OCI-LY7 (cell line): Measurements from ENCODE around the gene GLIPR2. TPM values are rescaled to one million over a fixed set of nuclear protein-coding genes. Genes with fewer than 3 reads are reported as not detected.

Experiments
- BruUV-seq: library from RNA; stranded (reverse); fragments of 400-500 nt; replicated peaks from 2 replicates; lab custom pipeline; 2021; lab: Mats Ljungman, UMichigan
- CTCF ChIA-PET: fragments of 300-600 bp; sonication (Branson Sonifier 250); formaldehyde crosslinking; loops from one replicate; lab custom pipeline; 2022; ENCODE audit warnings: antibody characterized with exemption; ENCODE audit not compliant: unreplicated experiment; lab: Charles Lee
- POLR2A ChIA-PET: fragments of 300-600 bp; sonication (Branson Sonifier 250); formaldehyde crosslinking; loops from one replicate; lab custom pipeline; 2022; ENCODE audit warnings: antibody characterized with exemption; lab: Charles Lee
- DNase-seq: peaks from one replicate; pipeline ENCODE4 v3.0.0-alpha.2; 2015; ENCODE audit warnings: low spot score
- H2AFZ ChIP-seq: fragments of 200-600 bp; sonication (generic), shearing (Covaris generic); 2 replicates; pipeline ENCODE4 v1.6.1; 2014; ENCODE audit warnings: mild to moderate bottlenecking, antibody characterized with exemption, low read length, moderate library complexity
- H3K27ac ChIP-seq: fragments of 200-600 bp; sonication (generic); 2 replicates; pipeline ENCODE4 v1.5.1; 2014; ENCODE audit warnings: mixed run types, low read depth, mild to moderate bottlenecking, moderate library complexity, low read length, inconsistent platforms; ENCODE audit not compliant: poor library complexity, severe bottlenecking
- H3K36me3 ChIP-seq: fragments of 200-600 bp; sonication (generic); 2 replicates; pipeline ENCODE4 v1.6.1; 2014; ENCODE audit warnings: mild to moderate bottlenecking, antibody characterized with exemption, low read length, moderate library complexity, mixed read lengths; ENCODE audit not compliant: insufficient read depth
- H3K4me1 ChIP-seq: fragments of 200-600 bp; sonication (generic); 2 replicates; pipeline ENCODE4 v1.5.1; 2014; ENCODE audit warnings: mild to moderate bottlenecking, low read length; ENCODE audit not compliant: insufficient read depth, poor library complexity, severe bottlenecking
- H3K4me2 ChIP-seq: fragments of 200-600 bp; sonication (generic); 2 replicates; pipeline ENCODE4 v1.6.1; 2014; ENCODE audit warnings: mild to moderate bottlenecking, low read length
- H3K4me3 ChIP-seq: fragments of 200-600 bp; sonication (generic); 2 replicates; pipeline ENCODE4 v1.5.1; 2014; ENCODE audit warnings: mild to moderate bottlenecking, low read depth, low read length; ENCODE audit not compliant: poor library complexity, severe bottlenecking
- H3K79me2 ChIP-seq: fragments of 200-600 bp; sonication (generic); 2 replicates; pipeline ENCODE4 v1.6.1; 2016; ENCODE audit warnings: low read depth, mild to moderate bottlenecking, low read length, moderate library complexity, mixed read lengths; ENCODE audit not compliant: insufficient read depth
- H3K9me2 ChIP-seq: fragments of 200-600 bp; sonication (generic); 2 replicates; pipeline ENCODE4 v1.6.1; 2016; ENCODE audit warnings: mild to moderate bottlenecking, low read length, mixed read lengths; ENCODE audit not compliant: insufficient read depth
- H3K9me3 ChIP-seq: fragments of 200-600 bp; sonication (generic); 2 replicates; pipeline ENCODE4 v1.6.1; 2014; ENCODE audit warnings: mild to moderate bottlenecking, mixed run types, low read length, mixed read lengths
- H4K20me1 ChIP-seq: fragments of 200-600 bp; sonication (generic); 2 replicates; pipeline ENCODE4 v1.6.1; 2014; ENCODE audit warnings: mild to moderate bottlenecking, antibody characterized with exemption, low read length, moderate library complexity, mixed read lengths; ENCODE audit not compliant: insufficient read depth
- EZH2phosphoT487 ChIP-seq: fragments of 200-600 bp; sonication (generic); IDR thresholded peaks from 2 replicates; pipeline ENCODE4 v1.6.1; 2018; ENCODE audit warnings: low read depth, borderline replicate concordance, mild to moderate bottlenecking, mixed run types, antibody characterized with exemption, low read length, moderate library complexity, mixed read lengths
- intact Hi-C: fragments of 100-400 bp; cut with micrococcal nuclease; formaldehyde crosslinking; loops from one replicate; pipeline ENCODE4 v1.10.0; 2022; ENCODE audit not compliant: unreplicated experiment
- total RNA-seq, 2 experiments: library from RNA; depleted of rRNA in 1 of 2; stranded (reverse); fragments of >200 nt in 1 of 2; shearing (Covaris generic) in 1 of 2; gene quantifications; 2 replicates each; pipeline ENCODE4 v1.2.3, GENCODE V29; 2014 to 2022
- TF ChIP-seq, protein P1 (sequence below): fragments of 200-600 bp; sonication (generic); conservative IDR thresholded peaks from 2 replicates; pipeline ENCODE4 v1.5.1; 2014; ENCODE audit warnings: mild to moderate bottlenecking, antibody characterized with exemption, low read length, moderate library complexity, mixed read lengths

The GLIPR2 gene
- total RNA-seq, 2 experiments from 2014 or later: not detected

DNA sequence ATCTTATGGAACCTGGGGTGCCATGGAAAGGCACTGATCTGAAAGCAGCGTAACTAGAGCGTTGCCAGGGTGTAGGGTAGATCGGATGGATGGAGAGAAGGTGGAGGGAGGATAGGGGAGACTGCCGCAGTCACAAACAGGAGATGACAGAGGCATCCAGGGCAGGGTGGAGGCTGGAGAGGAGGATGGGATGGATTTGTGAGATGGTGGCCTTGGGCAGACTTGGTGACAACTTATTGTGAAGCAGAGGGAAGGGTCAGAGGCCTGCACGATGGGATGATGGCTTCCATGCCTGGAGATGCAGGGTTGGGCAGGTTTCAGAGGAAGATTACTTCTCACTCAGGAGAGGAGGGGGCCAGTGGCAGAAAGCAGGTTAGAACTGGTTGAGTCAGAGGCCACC, 2.4 kb downstream of the GLIPR2 start:
- no TSS peak for BruUV-seq
- H3K9me2 ChIP-seq: no peaks in the 10 kb centered on the region
- H2AFZ ChIP-seq: no peak overlapping the region
- intact Hi-C loops: no loop called here
- H3K4me3 ChIP-seq: no peak overlapping the region
- H3K4me1 ChIP-seq: peaks cover 14% of the 10 kb centered on the region
- TF ChIP-seq EZH2phosphoT487: no peak
- TF ChIP-seq, protein P1, sequence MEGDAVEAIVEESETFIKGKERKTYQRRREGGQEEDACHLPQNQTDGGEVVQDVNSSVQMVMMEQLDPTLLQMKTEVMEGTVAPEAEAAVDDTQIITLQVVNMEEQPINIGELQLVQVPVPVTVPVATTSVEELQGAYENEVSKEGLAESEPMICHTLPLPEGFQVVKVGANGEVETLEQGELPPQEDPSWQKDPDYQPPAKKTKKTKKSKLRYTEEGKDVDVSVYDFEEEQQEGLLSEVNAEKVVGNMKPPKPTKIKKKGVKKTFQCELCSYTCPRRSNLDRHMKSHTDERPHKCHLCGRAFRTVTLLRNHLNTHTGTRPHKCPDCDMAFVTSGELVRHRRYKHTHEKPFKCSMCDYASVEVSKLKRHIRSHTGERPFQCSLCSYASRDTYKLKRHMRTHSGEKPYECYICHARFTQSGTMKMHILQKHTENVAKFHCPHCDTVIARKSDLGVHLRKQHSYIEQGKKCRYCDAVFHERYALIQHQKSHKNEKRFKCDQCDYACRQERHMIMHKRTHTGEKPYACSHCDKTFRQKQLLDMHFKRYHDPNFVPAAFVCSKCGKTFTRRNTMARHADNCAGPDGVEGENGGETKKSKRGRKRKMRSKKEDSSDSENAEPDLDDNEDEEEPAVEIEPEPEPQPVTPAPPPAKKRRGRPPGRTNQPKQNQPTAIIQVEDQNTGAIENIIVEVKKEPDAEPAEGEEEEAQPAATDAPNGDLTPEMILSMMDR: no peak
- no peak overlapping the region for H3K4me2 ChIP-seq
- ChIA-PET CTCF (no interaction called here), POLR2A (interaction anchor here (1.2 kb wide), 2 partner anchors 9 to 16 kb away, joined by 3 to 4 read pairs; no protein-coding TSS in a partner anchor)
- DNase-seq: no peak
- H3K27ac ChIP-seq: no peak overlapping the region
- H3K79me2 ChIP-seq: no peaks in the 10 kb centered on the region
- no peaks in the 10 kb centered on the region for H3K9me3 ChIP-seq
- no peaks in the 10 kb centered on the region for H3K36me3 ChIP-seq
- H4K20me1 ChIP-seq: no peaks in the 10 kb centered on the region

DNA sequence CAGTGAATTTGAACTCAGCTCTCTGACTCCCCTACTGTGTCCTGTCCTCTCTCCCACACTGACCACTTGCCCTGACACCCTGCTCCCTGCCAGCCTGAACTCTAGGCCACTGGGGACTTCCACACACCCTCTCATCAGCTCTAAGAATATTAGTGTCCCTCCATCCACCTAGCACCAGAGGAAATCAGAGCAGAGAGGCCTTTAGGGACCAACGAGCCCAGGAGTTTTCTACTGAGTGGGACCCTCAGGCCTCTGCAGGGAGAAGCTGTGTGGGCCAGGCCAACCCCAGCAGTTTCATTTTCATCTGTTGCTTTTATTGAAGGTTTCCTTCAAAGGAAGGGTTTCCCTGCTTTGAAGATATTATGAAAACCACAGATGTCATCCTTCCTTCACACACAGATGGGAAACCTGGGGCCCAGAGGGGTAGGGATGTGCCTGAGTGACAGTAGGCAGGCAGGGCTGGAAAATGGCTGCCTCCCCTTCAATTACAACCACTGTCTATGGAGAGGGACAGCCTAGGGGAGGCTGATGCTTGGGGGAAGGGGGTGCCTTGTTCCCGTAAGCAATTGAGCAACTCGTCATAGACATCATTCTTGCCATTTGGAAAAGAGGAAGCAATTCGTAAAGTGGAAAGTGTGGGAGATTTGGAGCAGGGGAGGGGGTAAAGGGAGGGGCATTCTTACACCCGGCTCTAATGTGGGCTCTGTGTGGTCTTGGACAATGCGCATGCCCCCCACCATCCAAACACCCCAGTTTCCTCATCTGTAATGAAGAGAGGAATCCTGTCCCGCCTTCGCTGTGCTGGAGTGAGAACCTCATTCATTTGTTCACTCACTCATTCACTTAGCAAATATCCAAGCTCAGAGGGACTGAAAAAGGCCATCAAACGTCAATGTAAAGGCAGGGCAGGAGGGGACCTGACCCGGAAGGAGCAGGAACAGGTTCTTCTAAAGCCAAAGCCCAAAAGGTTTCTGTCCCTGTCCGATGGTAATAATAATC, 3.9 kb downstream of the GLIPR2 start:
- Histone ChIP-seq H3K9me2 (no peaks in the 10 kb centered on the region), H2AFZ (peak overlapping the region; percentile 24; the same call in 1 of the 2 replicates), H3K9me3 (peaks cover 3% of the 10 kb centered on the region; the same call in 1 of the 2 replicates), H3K4me1 (peaks cover 20% of the 10 kb centered on the region), H4K20me1 (no peaks in the 10 kb centered on the region), H3K27ac (no peak overlapping the region), H3K4me2 (peak overlapping the region; percentile 33; the same call in 1 of the 2 replicates), H3K4me3 (no peak overlapping the region), H3K79me2 (no peaks in the 10 kb centered on the region), H3K36me3 (no peaks in the 10 kb centered on the region)
- DNase-seq: no peak
- TF ChIP-seq EZH2phosphoT487: no peak
- TF ChIP-seq, protein P1: no peak
- intact Hi-C loops: no loop called here
- POLR2A ChIA-PET: interaction anchor here (0.6 to 1.2 kb wide), 4 partner anchors 11 to 47 kb away, joined by 3 to 6 read pairs (median 4); no protein-coding TSS in a partner anchor
- CTCF ChIA-PET: interaction anchor here (0.5 kb wide), 1 partner anchor 38 kb away, joined by 3 read pairs; no protein-coding TSS in a partner anchor
- BruUV-seq: no TSS peak
